Adrenal gland (tissue), 5 donors: Measurements from ENCODE around the gene DST.

ENCODE experiments used
- CTCF ChIP-seq, 6 experiments: fragments of 450-650 bp in 4 of 6; fragments of 200-600 bp in 2 of 6; sonication (generic) in 1 of 6; IDR thresholded peaks; 1 replicate in 5 of 6; 2 replicates in 1 of 6; pipeline versions ENCODE4 v1.5.1 to v1.8.0; 2016 to 2021; ENCODE audit warnings: antibody characterized with exemption in 6 of 6, mild to moderate bottlenecking in 2 of 6, moderate library complexity in 1 of 6
- POLR2A ChIP-seq, 2 donors: fragments of 450-650 bp; IDR thresholded peaks; one replicate each; pipeline ENCODE4 v1.6.1; 2017; ENCODE audit warnings: antibody characterized with exemption in 2 of 2, mild to moderate bottlenecking in 2 of 2, moderate library complexity in 1 of 2
- donor health status: DM: no; HTN: no; CAD: no.

GRCh38 chr6:56686429-56686828 is 43.7 kb upstream of the DST start:
- TF ChIP-seq CTCF (IDR thresholded peaks at IDR 0.05) (no peak), POLR2A (IDR thresholded peaks at IDR 0.05) (no peak)
